GM21447 (cell line): ENCODE measurements around the gene ZNF85.
"Not testable (repeated sequence)": the region's sequence is repeated elsewhere in the genome, so short reads cannot be mapped to it uniquely, and the experiment has no call there.

Experiments used
- ATAC-seq: cut with Tn5 transposase; IDR thresholded peaks from one replicate; pipeline ENCODE4 v1.9.1; 2021; ENCODE audit not compliant: unreplicated experiment

The ZNF85 gene

DNA sequence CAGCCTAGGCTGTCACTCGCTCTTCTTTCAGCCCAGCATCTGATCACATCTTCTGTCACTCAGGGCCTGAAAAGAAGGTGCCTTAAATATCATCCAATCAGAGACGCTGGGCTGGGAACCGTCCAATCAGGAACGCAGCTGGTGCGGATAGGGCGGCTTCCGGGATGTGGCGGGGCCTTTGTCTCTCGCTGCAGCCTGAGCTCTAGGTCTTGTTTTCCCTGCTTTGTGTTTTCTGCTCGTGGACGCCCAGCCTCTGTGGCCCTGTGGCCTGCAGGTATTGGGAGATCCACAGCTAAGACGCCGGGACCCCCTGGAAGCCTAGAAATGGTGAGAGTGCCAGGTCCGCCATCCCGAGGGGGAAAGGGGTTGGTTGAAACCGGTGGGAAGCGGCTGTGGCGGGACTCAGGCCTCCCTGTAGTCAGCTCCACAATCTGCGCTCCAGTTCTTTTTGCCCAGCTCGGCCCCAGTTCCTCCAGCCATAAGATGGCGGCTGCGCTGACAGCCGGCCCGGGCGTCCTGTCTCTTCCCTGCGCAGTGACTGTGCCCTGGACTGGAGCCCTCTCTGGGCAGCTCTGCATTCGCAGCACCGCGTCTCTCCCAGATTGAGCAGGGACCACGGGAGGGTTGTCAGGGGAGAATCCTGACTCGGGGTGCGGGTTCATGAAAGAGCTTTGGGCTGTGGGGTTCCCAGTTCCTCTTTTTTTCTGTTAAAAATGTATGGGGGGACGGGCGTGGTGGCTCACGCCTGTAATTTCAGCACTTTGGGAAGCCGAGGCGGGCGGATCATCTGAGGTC lies at the start of gene ZNF85:
Gene ZNF85, plus strand, starts transcription at position 175 of the 795 bp plus-strand sequence. Its CDS starts 150 bp downstream, at position 325.
- ATAC-seq, result peak; percentile 97

DNA sequence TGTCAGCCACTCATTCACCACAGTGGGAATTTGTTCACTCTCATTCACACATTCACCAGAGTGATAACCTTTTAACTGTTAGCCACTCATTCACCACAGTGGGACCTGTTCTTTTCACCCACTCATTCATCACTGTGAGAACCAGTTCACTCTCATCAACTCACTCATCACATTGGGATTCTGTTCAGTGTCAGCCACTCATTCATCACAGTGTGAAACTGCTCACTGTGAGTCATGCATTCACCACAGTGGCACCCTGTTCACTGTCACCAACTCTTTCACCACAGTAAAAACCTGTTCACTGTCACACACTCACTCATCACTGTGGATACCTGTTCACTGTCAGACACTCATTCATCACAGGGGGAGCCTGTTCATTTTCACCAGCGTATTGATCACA lies 43.5 kb upstream of the ZNF85 start:
- no peak for ATAC-seq

DNA sequence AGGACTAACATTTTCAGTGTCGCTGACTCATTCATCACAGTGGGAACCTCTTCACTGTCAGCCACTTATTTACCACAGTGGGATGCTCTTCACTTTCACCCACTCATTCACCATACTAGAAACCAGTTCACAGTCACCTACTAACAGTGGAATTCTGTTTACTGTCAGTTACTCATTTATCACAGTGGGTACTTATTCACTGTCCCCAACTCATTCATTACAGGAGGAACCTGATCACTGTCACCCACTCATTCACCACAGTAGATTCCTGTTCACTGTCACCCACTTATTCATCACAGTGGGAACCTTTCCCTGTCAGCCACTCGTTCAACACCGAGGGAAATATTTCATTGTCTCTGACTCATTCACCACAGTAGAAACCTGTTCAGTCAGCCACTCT lies 10.1 kb upstream of the ZNF85 start:
- no peak for ATAC-seq

DNA sequence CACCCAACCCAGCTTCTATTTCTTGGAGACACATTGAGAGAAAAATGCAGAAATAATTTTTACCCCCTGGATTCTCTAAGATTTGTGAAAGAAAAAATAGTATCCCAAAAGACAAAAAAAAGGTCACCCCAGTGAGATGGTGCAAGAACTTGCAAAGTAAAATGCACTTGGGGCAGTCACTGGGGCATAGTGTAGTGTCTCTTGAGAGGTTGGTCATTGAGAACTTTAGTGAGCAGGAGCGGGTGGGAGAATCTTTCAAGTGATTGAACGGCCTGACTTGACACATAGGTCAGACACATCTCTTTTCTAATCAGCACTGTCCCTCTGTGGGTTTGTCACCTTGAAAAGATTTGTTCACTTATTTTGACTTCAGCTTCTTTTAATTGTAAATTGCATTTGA lies 2.4 kb downstream of the ZNF85 start:
- no peak for ATAC-seq

DNA sequence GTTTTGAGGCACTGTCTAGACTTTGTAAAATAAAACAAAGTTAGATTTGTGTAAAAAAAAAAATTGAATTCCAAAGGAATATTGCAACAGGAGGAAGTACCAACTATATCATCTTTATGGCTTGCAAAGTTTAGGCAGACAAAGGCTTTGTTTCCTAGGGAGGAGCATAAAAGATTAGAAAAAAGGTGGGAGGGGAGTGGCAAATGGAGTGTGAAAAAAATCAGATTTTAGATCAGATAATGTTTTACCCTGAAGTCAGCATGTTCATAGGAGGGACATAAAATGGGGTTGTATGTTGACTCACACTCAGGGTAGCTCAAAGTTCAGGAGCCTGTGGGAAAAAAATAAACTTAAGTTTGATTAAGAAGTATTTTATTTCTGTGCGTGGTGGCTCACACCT lies 3.7 kb downstream of the ZNF85 start:
- ATAC-seq, result no peak

DNA sequence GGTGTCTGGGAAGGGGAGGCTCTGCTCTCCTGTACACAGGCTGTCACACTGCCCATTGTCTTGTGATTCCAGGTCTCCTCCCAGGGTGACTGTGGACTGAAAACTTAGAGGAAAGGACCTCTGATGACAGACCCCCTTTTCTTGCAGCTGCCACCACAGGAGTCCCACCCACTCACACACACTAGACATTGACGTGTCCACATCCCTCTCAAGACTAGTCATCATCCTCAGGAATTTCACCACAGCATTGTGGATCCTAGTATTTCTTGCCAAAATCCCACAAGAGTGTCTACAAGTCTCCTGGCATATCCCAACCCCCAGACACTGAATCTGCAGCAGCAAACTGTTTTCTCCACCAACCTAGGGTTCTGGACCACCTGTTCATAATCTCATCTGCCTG lies 5.3 kb downstream of the ZNF85 start:
- no peak for ATAC-seq

DNA sequence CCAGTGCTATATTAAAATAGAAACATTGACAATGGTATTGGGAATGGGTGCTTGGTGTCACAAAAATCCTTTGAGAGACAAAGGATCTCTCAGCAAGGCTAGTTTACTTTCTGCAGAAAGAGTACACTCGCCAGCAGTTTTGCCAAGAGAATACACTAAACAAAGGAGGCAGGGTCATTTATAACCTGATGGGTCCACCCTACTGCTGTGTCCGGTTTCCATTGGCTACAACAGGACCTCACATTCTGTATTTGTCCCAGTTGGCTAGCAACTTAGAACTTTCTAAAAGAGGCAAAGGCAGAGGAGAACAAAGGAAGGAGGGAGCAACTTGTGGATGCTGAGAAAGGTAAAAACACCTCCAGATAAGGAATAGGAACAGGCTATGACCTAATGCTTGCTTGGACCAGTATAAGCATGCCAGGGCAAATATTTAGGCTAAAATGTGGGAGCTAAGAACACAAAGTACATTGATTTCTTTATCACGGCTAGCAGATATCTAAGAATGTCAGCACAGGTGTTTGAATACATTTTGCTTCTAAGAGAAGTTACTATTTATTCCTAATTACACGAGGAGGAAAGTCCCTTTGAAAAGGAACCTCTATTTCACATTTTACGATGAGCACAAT lies 13.4 kb downstream of the ZNF85 start:
- not testable (repeated sequence) for ATAC-seq

DNA sequence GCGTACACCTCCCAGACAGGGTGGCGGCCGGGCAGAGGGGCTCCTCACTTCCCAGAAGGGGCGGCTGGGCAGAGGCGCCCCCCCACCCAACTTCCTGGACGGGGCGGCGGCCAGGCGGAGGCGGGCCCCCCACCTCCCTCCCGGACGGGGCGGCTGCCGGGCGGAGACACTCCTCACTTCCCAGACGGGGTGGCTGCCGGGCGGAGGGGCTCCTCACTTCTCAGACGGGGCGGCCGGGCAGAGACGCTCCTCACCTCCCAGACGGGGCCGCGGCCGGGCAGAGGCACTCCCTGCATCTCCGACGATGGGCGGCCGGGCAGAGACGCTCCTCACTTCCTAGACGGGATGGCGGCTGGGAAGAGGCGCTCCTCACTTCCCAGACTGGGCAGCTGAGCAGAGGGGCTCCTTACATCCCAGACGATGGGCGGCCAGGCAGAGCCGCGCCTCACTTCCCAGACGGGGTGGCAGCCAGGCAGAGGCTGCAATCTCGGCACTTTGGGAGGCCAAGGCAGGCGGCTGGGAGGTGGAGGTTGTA lies 29.6 kb downstream of the ZNF85 start:
- ATAC-seq, result not testable (repeated sequence)

DNA sequence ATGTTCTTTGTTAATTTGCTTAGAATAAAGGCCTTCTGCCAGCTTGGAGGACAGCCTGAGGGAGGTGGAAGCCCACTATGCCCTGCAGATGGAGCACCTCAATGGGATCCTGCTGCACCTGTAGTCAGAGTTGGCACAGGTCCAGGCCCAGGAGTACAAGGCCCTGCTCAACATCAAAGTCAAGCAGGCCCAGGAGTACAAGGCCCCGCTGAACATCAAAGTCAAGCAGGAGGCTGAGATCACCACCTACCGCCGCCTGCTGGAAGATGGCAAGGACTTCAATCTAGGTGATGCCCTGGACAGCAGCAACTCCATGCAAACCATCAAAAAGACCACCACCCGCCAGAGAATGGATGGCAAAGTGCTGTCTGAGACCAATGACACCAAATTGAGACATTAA lies 41.7 kb downstream of the ZNF85 start:
- no peak for ATAC-seq

DNA sequence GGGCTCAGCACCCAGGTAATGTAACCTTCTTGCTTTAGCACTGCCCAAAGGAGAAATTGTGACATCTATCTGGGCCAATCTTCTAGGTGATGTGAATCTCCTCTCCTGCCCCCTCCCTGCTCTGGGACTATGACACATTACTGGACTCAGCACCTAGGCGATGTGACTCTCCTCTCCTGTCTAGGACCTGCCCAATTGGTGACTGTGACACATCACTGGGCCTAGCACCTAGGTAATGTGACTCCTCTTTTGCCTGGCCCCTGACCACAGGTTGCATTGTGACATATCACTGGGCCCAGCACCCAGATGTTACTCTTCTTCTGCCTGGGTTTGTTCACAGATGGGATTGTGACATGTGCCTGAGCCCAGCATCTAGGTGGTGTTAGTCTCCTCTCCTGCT lies 45.0 kb downstream of the ZNF85 start:
- no peak for ATAC-seq

DNA sequence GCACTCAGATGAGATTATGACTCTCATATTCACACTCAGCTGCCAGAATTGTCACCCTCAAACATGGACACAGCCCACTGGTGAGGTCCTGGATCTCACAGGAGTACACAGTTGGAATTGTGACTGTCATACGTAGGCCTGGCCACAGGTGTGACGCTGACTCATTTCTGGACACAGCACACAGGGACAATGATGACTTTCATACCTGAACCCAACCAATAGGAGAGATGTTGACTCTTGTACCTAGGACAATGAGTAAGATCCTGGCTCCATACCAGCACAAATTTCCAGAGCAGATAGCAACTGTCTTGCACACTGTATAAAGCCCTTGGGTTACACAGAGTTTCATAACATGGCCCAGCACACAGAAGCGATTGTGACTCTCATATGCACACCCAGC lies 46.4 kb downstream of the ZNF85 start:
- ATAC-seq, result no peak

DNA sequence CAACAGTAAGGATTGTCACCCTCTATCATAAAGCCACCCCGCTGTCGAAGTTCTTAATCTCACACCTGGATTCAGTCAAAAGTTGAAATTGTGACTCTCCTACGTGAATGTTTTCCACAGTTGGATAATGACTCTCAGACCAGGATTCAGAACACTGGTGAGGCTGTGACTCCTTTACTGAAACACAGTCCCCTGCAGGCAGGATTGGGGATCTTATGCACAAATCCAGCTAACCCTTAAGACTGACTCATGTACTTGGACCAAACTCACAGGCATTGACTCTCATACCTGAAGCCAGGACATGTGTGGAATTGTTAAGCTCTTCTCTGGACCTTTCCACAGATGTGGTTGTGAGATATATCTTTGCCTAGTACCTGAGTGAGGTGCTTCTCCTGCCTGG lies 46.8 kb downstream of the ZNF85 start:
- ATAC-seq, result no peak

DNA sequence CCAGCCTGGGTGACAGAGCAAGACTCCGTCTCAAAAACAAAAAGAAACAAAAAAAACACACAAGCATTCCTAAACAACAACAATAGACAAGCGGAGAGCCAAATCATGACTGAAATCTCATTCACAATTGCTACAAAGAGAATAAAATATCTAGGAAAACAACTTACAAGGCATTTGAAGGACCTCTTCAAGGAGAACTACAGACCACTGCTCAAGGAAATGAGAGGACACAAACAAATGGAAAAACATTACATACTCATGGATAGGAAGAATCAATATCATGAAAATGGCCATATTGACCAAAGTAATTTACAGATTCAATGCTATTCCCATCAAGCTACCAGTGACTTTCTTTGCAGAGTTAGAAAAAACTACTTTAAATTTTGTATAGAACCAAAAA lies 69.7 kb downstream of the ZNF85 start:
- not testable (repeated sequence) for ATAC-seq

DNA sequence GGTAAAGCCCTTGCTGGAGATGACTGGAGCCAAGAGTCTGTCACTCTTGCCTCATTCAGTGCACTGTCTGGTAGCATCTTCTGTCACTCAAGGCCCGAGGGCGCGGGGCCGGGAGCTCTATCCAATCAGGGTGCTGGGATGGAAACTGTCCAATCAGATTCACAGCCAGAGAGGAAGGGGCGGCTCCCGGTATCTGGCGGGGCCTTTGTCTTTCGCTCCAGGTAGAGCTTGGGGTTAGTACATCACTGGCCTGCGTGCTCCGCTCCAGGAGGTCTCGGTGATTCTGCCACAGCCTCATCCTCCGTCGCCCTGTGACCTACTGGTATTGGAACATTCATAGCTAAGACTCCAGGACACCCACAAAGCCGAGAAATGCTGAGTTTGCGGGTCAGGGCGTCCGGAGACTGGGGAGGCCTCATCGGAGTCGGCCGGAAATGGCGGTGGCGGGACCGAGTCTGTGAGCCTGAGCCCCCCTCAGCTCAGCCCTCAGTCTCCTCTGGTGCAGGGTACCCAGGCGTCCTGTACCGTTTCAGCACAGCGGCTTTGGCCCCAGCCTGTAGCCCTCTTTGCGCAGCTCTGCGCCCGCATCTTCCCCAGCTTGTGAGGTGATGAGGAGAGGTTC lies 76.8 kb downstream of the ZNF85 start:
- ATAC-seq, result peak; percentile 99
